HG02588 (cell line): ENCODE measurements around the gene ATP7B.
A peak's percentile ranks its signal among the peaks of the same experiment; 100 is the strongest.
"Not testable (repeated sequence)": the region's sequence is repeated elsewhere in the genome, so short reads cannot be mapped to it uniquely, and the experiment has no call there.

Experiments used
- ATAC-seq: cut with Tn5 transposase; IDR thresholded peaks from one replicate; pipeline ENCODE4 v1.9.1; 2021; ENCODE audit warnings: mild to moderate bottlenecking, moderate library complexity; ENCODE audit not compliant: unreplicated experiment

Gene ATP7B

GRCh38 chr13:52010890-52011631 lies at the start of gene ATP7B:
ATP7B (minus strand) TSS chr13:52011450; CDS start chr13:52011337, 113 bp downstream.
- ATAC-seq: peak; percentile 6

DNA sequence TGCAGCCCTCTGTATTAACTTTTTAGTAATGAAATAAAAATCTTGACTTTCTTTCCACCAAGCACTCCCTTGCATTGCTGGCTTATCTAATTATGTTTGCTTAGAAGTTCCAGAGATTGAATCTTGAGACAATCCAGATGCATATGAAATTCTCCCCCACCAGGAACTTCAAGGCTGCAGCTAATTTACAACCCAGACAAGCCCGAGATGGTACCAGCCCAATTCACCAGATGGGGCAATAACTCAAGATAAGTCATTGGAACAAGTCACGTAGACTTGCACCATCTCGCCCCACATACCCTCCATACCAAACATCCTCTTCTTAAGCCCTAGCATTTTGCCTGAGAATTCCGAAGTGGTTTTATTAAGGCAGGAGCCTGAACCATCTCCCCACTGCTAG lies 42.2 kb upstream of the ATP7B start:
- ATAC-seq: no peak

DNA sequence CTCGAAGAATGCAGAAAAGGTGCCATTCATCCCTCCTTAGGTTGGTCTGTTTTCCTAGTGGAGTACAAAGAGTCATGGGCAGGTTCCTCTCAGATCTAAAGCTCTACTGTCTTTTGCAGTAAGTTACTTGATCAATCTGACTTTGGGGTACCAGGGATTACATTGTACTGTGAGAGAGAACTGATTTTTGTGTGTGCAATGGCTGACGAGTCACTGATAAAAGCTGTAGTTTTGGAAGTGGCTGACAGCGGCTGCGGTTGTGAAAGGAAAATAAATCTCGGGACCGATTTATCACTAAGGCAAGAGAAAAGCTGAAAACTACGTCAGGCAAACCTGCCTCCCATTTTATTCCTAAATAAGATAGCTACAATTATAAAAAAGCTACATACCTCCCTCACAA lies 40.1 kb upstream of the ATP7B start:
- ATAC-seq: no peak

DNA sequence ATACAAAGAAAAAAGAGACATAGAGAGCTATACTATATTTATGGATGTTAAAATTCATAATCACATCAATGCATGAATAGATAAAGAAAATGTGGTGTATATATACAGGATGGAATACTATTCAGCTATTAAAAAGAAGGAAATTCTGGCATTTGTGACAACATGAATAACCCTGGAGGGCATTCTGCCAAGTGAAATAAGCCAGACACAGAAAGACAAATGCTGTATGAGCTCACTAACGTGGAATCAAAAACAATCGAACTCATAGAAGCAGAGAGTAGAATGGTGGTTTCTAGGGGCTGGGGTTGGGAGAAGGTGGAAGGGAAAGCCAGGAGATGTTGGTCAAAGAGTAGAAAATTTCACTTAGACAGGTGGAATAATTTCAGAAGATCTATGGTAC lies 37.3 kb upstream of the ATP7B start:
- no peak for ATAC-seq

DNA sequence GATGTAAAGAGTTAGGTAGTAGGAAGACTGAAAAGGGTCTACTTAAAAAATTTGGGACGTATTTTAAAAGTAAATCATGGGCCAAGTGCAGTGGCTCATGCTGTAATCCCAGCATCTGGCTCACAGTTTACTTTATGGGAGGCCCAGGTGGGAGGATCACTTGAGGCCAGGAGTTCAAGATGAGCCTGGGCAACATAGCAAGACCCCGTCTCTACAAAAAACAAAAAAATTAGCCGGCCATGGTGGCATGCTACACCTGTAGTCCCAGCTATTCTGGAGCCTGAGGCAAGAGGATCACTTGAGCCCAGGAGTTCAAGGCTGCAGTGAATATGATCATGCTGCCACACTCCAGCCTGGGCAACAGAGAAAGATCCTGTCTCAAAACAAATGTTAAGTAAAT lies 36.2 kb upstream of the ATP7B start:
- ATAC-seq: no peak

DNA sequence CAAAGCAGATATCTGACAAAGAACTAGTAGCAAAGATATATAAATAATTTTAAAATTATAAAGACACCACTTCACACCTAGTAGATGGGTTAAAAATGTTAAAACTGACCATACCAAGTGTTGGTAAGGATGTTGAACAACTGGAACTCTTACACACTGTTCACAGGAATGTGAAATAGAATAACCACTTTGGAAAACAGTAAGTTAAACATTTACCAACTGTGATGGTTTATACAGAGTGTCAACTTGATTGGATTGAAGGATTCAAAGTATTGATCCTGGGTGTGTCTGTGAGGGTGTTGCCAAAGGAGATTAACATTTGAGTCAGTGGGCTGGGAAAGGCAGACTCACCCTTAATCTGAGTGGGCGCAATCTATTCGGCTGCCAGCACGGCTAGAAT lies 32.4 kb upstream of the ATP7B start:
- no peak for ATAC-seq

DNA sequence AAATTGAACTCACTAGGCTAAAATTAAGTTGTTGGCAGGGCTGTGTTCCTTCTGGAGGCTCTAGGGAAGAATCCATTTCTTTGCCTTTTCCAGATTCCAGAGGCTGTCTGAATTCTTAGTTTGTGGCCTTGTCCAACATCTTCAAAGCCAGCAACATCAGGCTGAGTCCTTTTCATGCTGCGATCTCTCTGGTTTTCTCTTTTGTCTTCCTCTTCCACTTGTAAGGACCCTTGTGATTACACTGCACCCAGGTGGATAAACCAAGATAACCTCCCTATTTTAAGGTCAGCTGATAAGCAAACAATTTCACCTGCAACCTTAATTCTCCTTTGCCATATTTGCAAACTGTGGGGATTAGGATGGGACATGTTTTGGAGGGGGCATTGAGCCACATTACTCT lies 24.8 kb upstream of the ATP7B start:
- no peak for ATAC-seq

DNA sequence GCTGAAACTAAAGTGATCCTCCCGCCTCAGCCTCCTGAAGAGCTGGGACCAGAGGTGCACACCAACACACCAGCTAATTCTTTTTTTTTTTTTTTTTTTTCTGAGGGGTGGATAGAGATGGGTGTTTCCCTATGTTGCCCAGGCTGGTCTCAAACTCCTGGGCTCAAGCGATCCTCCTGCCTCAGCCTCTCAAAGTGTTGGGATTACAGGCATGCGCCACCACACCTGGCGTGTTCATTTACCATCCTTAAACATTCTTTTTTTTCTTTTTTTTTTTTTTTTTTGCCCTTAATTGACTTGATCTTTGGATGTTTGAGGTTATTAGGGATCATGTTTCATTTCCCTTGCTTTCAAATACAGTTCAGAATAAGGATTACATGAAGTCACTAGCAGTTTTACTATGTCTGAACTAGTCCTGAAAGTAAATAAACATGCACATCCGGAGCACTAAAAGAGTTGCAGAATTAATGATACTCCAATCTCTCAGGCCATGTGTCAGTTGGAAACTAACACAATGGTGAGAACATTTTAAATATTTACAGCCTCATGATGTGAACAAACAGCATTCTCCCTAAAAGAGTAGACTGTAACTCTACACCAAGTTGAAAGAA lies 23.5 kb upstream of the ATP7B start:
- ATAC-seq: no peak

DNA sequence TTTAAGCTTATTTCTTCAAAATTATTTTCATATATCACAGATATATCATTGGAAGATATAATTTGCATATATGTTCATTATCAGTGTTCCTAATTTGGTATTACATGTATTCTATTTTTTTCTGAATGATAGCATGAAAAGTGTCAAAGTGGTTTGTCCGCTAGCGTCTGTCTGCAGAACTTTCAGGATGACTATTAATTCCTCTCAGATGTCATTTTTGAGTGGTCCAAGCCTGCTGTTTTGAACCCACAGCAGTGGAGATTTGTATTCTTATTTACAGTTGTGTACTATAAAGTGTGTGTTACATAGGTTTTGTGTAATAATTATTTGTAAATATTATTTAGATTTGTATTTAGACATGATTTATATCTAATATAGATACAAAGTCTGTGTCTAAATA lies 21.8 kb upstream of the ATP7B start:
- ATAC-seq: no peak

GRCh38 chr13:52030401-52030800 lies 19.2 kb upstream of the ATP7B start:
- not testable (repeated sequence) for ATAC-seq

DNA sequence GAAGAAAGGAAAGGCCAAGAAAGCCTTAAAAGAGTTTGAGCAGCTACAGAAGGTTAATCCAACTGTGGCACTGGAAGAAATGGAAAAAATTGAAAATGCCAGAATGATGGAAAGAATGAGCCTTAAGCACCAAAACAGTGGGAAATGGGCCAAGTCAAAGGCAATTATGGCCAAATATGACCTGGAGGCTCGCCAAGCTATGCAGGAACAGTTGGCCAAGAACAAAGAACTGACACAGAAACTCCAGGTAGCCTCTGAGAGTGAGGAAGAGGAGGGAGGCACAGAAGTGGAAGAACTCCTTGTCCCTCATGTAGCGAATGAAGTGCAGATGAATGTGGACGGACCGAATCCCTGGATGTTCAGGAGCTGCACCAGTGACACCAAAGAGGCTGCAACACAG lies 18.3 kb upstream of the ATP7B start:
- ATAC-seq: no peak

DNA sequence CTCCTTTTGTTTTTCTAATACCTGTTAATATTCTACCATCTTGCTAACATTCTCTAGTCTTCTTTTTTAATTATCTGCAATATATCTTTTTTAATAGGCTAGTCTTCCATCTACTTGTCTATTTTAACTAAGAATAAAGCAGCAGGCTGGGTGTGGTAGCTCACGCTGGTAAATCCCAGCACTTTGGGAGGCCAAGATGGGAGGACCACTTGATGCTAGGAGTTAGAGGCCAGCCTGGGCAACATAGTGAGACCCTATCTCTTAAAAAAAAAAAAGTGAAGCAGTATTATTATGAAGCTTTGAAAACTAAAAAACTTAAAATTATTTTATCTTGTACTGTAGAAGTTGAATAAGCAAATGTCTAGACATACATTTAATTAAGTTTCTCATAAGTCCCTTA lies 16.6 kb upstream of the ATP7B start:
- ATAC-seq: no peak

DNA sequence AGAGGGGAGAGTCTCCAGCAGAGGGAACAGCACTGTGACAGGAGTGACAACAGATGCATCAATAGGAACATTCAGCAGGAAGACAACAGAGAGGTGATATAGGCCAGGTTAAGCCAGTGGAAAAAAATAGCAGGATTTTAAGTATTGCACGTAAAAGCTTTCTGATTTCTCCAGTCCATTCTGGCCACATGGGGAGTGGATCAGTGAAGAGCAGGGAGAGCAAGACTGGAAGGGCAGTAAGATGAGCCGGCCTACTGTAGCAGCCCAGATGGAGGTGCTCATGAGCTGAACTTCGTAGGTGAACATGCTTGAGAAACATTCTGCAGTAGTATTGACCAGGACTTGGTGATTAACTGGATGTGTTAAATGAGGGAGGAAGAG lies 15.0 kb upstream of the ATP7B start:
- no peak for ATAC-seq

DNA sequence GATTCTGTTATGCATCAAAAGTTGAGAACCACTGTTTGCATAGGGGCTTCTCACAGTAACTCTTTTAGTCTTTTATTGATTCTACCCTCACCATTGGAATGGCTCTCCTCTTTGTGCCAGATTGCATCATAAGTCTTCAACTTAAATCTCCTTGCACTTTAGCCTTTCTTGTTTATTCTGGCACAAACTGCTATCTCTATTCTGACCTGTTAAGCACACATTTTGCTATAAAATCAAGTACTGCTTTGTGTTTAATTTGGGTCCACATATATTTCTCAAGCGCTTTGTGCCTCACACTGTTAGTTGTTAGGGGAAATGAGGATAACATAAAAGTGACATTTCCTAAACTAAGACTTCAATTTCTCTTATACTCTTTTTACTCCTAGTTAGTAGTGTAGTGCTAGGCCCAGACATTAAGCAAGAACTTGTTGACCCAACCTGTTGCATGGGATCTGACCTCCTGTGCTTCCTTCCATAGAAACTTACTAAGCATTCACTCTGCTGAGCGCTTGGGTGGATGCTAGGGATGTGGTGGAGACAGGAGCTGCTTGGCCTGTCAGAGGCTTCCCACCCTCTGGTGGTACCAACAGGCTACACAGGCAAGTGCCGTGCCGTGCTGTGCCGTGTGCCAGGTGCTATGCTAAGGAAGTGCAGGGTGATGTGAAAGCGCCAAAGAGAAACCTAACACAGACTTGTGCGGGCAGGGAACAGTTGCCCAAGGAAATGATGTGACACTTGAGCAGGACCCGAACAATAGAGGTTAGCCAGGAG lies 14.4 kb upstream of the ATP7B start:
- no peak for ATAC-seq

GRCh38 chr13:52024481-52024880 lies 13.2 kb upstream of the ATP7B start, which contains the start of gene UTP14C:
UTP14C (plus strand) TSS chr13:52024691; CDS start chr13:52028805, 4,114 bp downstream.
- ATAC-seq: no peak

DNA sequence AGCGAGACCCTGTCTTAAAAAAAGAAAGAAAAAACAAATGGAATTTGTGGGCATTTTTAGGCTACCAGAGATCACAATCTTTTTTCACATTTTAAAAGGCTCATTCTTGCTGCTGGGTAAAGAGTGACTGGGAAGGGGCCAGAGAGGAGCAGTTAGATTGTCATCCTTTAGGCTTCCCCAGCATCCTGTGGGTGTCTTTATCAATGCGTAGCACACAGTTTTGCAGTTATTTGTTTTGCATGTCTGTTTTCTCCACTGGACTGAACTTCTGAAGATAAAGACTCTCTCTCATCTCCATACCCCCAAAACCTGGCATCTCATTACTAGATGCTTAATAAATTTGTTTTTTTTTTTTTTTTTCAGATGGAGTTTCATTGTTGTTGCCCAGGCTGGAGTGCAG lies 11.1 kb upstream of the ATP7B start:
- no peak for ATAC-seq

DNA sequence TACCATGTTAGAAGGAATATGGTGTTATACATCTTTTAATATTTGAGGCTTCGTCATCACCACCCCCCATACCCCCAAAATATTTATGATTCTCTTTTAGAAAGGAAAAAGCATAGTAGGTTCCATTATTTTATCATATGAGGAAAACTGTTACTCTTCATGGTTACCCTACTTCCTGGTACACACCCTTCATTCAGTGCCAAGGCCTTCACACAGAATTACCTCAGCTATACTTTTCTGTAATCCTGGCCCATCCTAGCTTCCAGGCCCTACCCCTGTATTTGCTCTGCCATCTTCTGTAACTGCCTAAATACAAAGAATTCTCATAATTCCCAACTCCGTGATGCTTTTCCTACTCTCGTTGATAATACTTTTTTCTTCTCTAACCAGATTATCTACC lies 8.9 kb upstream of the ATP7B start:
- no peak for ATAC-seq

GRCh38 chr13:52016296-52016695 lies 5.0 kb upstream of the ATP7B start:
- no peak for ATAC-seq

DNA sequence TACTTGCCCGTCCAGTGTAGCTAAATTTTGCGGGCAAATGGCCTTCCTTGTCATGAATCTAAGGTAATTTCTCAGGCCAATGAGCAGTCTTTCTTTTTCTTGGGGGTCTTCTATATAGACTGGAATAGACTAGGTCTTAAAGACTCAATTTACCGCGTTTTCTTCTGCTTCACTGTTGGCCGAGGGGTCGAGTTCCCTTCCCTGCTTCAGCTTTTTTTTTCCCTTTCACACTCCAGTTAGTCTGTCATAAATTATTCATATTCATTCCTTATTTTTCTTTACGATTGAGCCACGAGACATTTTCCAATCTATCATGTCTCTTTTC lies 1.2 kb upstream of the ATP7B start:
- no peak for ATAC-seq

GRCh38 chr13:52011632-52012511 lies 622 bp upstream of the ATP7B start, which contains the start of gene ALG11:
ALG11 (plus strand) TSS chr13:52012398; CDS start chr13:52012419, 21 bp downstream.
- ATAC-seq: peak; percentile 99

GRCh38 chr13:52009946-52010345 lies 1.3 kb downstream of the ATP7B start:
- no peak for ATAC-seq
